Right cardiac atrium (tissue), 5 donors: ENCODE measurements around the gene OR5H14. TPM values are rescaled to one million over a fixed set of nuclear protein-coding genes. Genes with fewer than 3 reads are reported as not detected.
"Not testable (repeated sequence)": the region's sequence is repeated elsewhere in the genome, so short reads cannot be mapped to it uniquely, and the experiment has no call there.

Experiments
- ATAC-seq, 2 donors: fragments of 200-7000 bp; cut with Tn5 transposase; one replicate each; pipeline versions ENCODE4 v1.8.0 to v1.9.1; 2020; ENCODE audit warnings: moderate library complexity in 2 of 2, mild to moderate bottlenecking in 1 of 2
- DNase-seq, 3 donors: peaks; one replicate each; pipeline ENCODE4 v3.0.0-alpha.2; 2020
- H3K27ac ChIP-seq: one replicate; pipeline ENCODE4 v1.5.1; 2013; ENCODE audit warnings: mild to moderate bottlenecking, low read length, control low read depth, moderate library complexity
- H3K27me3 ChIP-seq: one replicate; pipeline ENCODE4 v1.6.1; 2013; ENCODE audit not compliant: control insufficient read depth, insufficient read depth
- H3K4me1 ChIP-seq: one replicate; pipeline ENCODE4 v1.6.1; 2013; ENCODE audit warnings: low read length; ENCODE audit not compliant: control insufficient read depth, insufficient read depth
- H3K4me3 ChIP-seq: one replicate; pipeline ENCODE4 v1.5.1; 2013; ENCODE audit warnings: low read length, control low read depth
- H3K9me3 ChIP-seq: one replicate; pipeline ENCODE4 v1.6.1; 2013; ENCODE audit warnings: low read length; ENCODE audit not compliant: control insufficient read depth
- WGBS: extraction: QIAGEN DNeasy Blood & Tissue Kit; methylation state at CpG from one replicate; pipeline ENCODE4 v1.1.7; 2013; 5-methylcytosine and 5-hydroxymethylcytosine counted together
- intact Hi-C, 4 donors: fragments of 100-400 bp; cut with DNase I; formaldehyde crosslinking; loops; one replicate each; pipeline versions ENCODE4 v1.11.0 to v1.14.0; 2022 to 2023
- polyA plus RNA-seq: library from polyadenylated mRNA; stranded (reverse); fragments of 200-250 nt; gene quantifications from one replicate; pipeline ENCODE4 v1.2.3, GENCODE V29; 2013
- total RNA-seq, 4 donors: library from RNA; stranded (reverse); fragmentation: NEBNext Ultra II Directional; extraction: Animal tissue kit (Norgen Biotek cat#: 25700); gene quantifications; one replicate each; pipeline ENCODE4 v1.2.1, GENCODE V29; 2021
- donor health status: healthy with polysubstance abuse.
- donor health status: DM: no; HTN: yes; CAD: no.
- donor health status: DM: no; HTN: no; CAD: no.
- donor health status: DM: no; HTN: yes; CAD: no; lungs with severe emphysema.
- donor health status: DM: yes; HTN: yes; CAD: no.

Gene OR5H14
- total and polyA plus RNA-seq, 5 donors = not detected

DNA sequence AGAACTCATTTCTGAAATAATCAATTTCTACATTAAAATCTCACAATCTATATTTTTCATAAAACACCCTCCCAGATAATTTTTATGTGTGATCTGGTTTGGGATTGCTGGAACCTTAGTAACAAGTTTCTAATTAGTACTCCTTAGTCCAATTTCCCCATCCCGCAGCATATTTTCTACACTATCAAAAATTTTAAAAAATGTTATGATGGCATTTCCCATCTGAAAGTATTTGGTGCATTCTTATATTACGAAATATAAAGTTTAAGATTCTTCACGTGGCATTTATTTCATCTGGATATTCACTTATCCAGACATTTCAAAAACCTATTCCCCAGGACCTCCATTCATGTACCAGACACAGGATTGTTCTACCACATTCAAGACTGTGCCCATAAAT is 1.5 kb downstream of the OR5H14 start:
- ATAC-seq (no peak), DNase-seq (no peak)
- H3K9me3 ChIP-seq = no peaks in the 10 kb centered on the region
- no peaks in the 10 kb centered on the region for H3K4me1 ChIP-seq
- H3K4me3 ChIP-seq = no peak overlapping the region
- 62% methylated on average over 3 of the region's 3 CpGs for WGBS
- H3K27ac ChIP-seq = no peak overlapping the region
- intact Hi-C loops = no loop called here
- H3K27me3 ChIP-seq = no peaks in the 10 kb centered on the region

DNA sequence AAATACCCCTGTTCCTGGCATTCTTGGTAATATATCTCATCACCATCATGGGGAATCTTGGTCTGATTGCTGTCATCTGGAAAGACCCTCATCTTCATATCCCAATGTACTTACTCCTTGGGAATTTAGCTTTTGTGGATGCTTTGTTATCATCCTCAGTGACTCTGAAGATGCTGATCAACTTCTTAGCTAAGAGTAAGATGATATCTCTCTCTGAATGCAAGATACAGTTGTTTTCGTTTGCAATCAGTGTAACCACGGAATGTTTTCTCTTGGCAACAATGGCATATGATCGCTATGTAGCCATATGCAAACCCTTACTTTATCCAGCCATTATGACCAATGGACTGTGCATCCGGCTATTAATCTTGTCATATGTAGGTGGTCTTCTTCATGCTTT is 2.2 kb downstream of the OR5H14 start:
- H3K27ac ChIP-seq, H3K4me3 ChIP-seq, H3K9me3 ChIP-seq, DNase-seq, intact Hi-C loops, ATAC-seq, H3K4me1 ChIP-seq, H3K27me3 ChIP-seq: not testable (repeated sequence)
- 80% methylated on average over 4 of the region's 4 CpGs for WGBS

DNA sequence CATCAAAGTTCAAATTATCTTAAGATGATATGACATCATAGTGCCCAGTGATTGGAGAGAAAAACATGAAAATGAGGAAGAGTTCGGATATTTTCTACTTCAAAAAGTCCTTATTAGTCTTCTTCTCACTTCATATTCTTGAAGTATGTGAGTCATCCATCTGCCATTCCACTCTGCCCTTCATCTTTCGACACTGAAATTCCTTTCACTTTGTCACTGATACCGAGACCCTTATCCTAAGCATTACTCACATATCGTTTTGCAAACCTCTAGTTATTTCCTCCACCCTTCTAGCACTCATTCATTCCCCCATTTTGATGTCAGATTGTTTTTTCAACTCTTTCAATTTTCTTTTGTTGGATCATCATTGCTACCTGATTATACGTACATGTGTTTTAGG is 4.0 kb downstream of the OR5H14 start:
- Histone ChIP-seq H3K4me1 (no peaks in the 10 kb centered on the region), H3K9me3 (no peaks in the 10 kb centered on the region), H3K27ac (no peak overlapping the region), H3K4me3 (no peak overlapping the region), H3K27me3 (no peaks in the 10 kb centered on the region)
- no peak for ATAC-seq
- 26% methylated on average over 5 of the region's 5 CpGs for WGBS
- intact Hi-C loops = no loop called here
- no peak for DNase-seq

DNA sequence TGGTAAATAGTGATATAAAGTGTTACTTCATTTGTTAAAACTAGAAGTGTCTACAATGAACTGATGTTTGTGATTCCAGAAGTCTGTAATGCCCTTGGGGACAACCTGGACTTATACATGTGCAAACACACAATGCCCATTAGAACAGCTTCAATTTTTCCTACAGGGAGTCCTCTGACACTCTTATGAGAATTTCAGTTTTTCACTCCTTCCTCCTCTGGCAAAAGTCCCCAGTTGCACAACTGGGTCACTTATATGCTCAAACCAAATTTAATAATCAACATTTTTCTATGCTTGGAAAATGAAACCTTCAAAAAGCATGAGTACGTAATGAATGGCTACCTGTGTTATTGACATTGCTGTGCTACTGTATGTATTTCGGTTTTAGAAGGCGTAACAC is 19.1 kb downstream of the OR5H14 start, which contains the start of gene OR5H15:
Gene OR5H15, plus strand, starts transcription at position 301 of the 400 bp plus-strand sequence. CDS start 2,004 bp downstream, outside the sequence.
- Histone ChIP-seq H3K4me1 (no peaks in the 10 kb centered on the region), H3K27ac (no peak within 1 kb of the TSS), H3K9me3 (no peaks in the 10 kb centered on the region), H3K4me3 (no peak within 1 kb of the TSS), H3K27me3 (no peaks in the 10 kb centered on the region)
- no peak for DNase-seq
- 91% methylated on average over 3 of the region's 3 CpGs for WGBS
- no peak for ATAC-seq
- intact Hi-C loops = no loop called here

DNA sequence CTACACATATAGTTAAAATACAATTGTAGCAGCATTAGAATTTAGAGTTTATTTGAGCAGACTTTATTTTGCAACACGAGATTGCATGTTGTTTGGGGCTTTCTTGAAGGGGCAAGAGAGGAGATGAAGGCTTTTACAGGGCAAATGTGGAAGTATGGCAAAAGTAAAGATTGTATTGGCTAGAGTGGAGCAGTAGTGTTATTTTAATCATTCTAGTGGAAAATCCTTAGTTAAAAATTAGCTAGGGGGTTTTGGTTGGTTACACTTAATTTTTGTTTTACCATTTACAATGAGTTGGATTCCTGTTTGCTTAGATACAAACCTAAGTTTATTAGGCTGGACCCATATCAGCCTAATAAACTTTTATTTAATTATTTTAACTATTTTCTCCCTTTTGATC is 23.8 kb downstream of the OR5H14 start:
- Histone ChIP-seq H3K9me3 (no peaks in the 10 kb centered on the region), H3K4me1 (no peaks in the 10 kb centered on the region), H3K27ac (no peak overlapping the region), H3K27me3 (no peaks in the 10 kb centered on the region), H3K4me3 (no peak overlapping the region)
- 58% methylated on average over 1 of the region's 1 CpG for WGBS
- intact Hi-C loops = no loop called here
- DNase-seq (no peak), ATAC-seq (no peak)

DNA sequence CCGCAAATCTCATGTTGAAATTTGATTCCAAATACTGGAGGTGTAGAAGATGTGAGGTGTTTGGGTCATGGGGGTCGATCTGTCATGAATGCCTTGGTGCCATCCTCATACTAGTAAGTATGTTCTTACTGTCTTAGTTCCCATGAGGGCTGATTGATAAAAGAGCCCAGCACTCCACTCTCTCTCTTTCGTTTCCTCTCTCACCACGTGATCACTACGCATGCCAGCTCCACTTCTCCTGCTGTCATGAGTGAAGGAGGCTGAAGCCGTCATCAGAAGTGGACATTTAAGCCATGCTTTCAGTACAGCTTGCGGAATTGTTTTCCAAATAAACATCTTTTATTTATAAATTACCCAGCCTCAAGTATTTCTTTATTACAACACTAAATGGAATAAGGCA is 25.3 kb downstream of the OR5H14 start:
- DNase-seq (no peak), ATAC-seq (no peak)
- WGBS = 69% methylated on average over 7 of the region's 7 CpGs
- H3K4me3 ChIP-seq = no peak overlapping the region
- no peaks in the 10 kb centered on the region for H3K4me1 ChIP-seq
- no peaks in the 10 kb centered on the region for H3K27me3 ChIP-seq
- no peaks in the 10 kb centered on the region for H3K9me3 ChIP-seq
- H3K27ac ChIP-seq = no peak overlapping the region
- intact Hi-C loops = no loop called here

DNA sequence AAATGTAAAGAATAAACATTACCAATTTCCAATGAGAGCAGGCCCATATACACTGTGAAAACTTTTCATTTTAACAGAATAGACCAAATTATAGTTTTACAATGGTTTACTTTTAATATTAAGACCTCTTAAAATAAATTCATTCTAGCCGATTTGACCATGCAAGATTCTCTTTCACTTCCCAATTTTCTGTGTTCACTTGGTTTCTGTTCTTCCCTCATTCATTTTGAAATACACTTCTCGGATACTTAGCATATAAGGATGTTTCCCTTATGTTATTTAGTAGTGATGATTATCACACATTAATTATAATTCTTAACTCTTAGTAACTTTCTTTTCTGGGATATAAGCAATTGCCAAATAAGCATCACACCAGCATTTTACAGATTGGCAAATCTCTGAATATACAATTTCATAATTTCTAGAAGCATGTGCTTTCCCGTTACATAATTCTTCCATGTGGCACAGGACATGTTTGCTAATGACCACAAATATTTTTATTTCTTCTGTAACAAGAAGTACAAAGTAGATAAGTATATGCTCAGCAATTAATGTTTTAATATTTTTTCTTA is 33.1 kb downstream of the OR5H14 start:
- ATAC-seq = no peak
- Histone ChIP-seq H3K27ac (no peak overlapping the region), H3K4me3 (no peak overlapping the region), H3K27me3 (no peaks in the 10 kb centered on the region), H3K9me3 (no peaks in the 10 kb centered on the region), H3K4me1 (no peaks in the 10 kb centered on the region)
- WGBS = 80% methylated on average over 3 of the region's 3 CpGs
- intact Hi-C loops = no loop called here
- no peak for DNase-seq

DNA sequence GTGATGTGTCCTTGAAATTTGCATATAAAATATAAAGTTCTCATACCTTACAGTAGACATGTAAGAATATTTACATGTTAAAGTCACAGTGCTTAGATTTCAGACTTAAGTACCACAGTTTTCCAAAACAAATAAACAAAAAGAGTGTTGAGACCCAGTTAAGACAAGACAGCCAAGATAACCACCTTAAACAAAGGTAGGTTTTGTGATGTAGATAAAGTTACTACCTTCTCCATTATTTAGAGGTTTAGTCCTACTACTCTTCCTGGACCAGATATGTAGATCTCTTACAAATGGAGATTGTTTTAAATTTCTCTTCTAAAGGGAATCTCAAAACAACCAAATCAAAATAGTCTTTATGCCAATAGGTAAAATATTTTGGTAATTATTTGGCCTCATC is 34.9 kb downstream of the OR5H14 start:
- ATAC-seq = no peak
- Histone ChIP-seq H3K9me3 (no peaks in the 10 kb centered on the region), H3K4me1 (no peaks in the 10 kb centered on the region), H3K27me3 (no peaks in the 10 kb centered on the region), H3K27ac (no peak overlapping the region), H3K4me3 (no peak overlapping the region)
- no peak for DNase-seq
- intact Hi-C loops = no loop called here

DNA sequence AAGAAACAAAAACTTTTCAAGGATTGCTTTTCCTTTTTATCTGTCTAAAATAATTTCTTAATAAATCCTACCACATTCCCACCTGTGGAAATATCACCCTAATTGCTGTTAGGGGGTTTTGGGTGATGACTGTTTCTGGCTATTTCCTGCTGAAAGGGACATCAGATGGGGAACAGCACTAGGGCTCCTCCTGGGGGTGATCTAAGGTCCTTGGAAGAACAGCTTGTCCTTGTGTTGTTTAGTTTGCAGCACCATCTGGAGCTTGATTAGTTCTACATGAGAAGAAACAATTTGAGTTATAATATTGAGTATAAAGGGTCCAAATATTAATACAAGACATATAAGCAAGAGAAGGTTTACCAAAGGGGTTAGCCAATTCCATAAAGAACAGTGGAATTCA is 37.9 kb downstream of the OR5H14 start:
- H3K27ac ChIP-seq = no peak overlapping the region
- H3K4me3 ChIP-seq = no peak overlapping the region
- H3K27me3 ChIP-seq = no peaks in the 10 kb centered on the region
- ATAC-seq = no peak
- intact Hi-C loops = no loop called here
- DNase-seq = no peak
- no peaks in the 10 kb centered on the region for H3K9me3 ChIP-seq
- no peaks in the 10 kb centered on the region for H3K4me1 ChIP-seq

DNA sequence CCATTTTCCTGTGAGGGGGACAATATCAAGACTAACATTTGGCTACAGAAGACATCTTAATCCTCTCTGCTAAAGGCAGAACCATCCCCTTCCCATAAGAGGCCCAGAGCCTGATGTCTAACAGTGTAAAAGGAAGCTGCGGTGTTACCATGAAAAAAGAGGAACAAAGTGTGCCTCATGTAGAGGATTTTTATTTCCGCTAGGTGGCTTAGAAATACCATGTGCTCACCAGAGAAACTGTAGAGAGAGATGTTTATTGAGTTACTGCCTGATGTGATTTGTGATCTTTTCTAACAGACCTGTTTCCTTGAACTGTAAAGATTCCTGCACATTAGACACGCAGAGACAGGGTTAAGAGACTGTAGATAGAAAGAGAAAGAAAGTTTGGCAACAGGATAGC is 41.3 kb downstream of the OR5H14 start:
- 39% methylated on average over 3 of the region's 3 CpGs for WGBS
- Histone ChIP-seq H3K4me3 (no peak overlapping the region), H3K27ac (no peak overlapping the region), H3K9me3 (no peaks in the 10 kb centered on the region), H3K27me3 (no peaks in the 10 kb centered on the region), H3K4me1 (no peaks in the 10 kb centered on the region)
- intact Hi-C loops = no loop called here
- DNase-seq (no peak), ATAC-seq (no peak)

DNA sequence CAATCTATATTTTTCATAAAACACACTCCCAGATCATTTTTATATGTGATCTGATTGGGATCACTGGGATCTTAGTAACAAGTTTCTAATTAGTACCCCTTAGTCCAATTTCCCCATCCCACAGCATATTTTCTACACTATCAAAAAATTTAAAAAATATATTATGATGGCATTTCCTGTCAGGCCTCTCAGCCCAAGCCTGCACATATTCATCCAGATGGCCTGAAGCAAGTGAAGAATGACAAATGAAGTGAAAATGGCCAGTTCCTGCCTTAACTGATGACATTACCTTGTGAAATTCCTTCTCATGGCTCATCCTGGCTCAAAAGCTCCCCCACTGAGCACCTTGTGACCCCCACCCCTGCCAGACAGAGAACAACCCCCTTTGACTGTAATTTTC is 43.6 kb downstream of the OR5H14 start:
- ATAC-seq, H3K27ac ChIP-seq, H3K4me1 ChIP-seq, H3K27me3 ChIP-seq, intact Hi-C loops, H3K4me3 ChIP-seq, DNase-seq, H3K9me3 ChIP-seq: not testable (repeated sequence)

DNA sequence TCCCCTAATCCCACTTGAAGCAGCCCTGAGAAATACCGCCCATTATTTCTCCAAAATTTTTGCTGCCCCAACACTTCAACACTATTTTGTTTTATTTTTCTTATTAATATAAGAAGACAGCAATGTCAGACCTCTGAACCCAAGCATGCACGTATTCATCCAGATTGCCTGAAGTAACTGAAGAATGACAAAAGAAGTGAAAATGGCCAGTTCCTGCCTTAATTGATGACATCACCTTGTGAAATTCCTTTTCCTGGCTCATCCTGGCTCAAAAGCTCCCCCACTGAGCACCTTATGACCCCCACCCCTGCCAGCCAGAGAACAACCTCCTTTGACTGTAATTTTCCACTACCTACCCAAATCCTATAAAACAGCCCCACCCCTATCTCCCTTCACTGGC is 49.0 kb downstream of the OR5H14 start:
- intact Hi-C loops, ATAC-seq, H3K27me3 ChIP-seq, H3K27ac ChIP-seq, H3K9me3 ChIP-seq, DNase-seq, H3K4me3 ChIP-seq, H3K4me1 ChIP-seq: not testable (repeated sequence)
- 72% methylated on average over 2 of the region's 2 CpGs for WGBS
